Activated CD8-positive, alpha-beta memory T cell treated with anti-CD3 and anti-CD28 coated beads for 1 hour (primary cell): ENCODE measurements around the gene PATJ.
"Not testable (repeated sequence)": the region's sequence is repeated elsewhere in the genome, so short reads cannot be mapped to it uniquely, and the experiment has no call there.

Experiments used
- DNase-seq, 2 donors: peaks; one replicate each; pipeline ENCODE4 v3.0.0-alpha.2; 2020; ENCODE audit warnings: low read depth in 1 of 2; ENCODE audit errors: extremely low read depth in 1 of 2

PATJ gene

GRCh38 chr1:61746813-61747212 is 4.5 kb downstream of the PATJ start:
- no peak for DNase-seq

GRCh38 chr1:61748566-61748965 is 6.3 kb downstream of the PATJ start:
- DNase-seq = no peak

DNA sequence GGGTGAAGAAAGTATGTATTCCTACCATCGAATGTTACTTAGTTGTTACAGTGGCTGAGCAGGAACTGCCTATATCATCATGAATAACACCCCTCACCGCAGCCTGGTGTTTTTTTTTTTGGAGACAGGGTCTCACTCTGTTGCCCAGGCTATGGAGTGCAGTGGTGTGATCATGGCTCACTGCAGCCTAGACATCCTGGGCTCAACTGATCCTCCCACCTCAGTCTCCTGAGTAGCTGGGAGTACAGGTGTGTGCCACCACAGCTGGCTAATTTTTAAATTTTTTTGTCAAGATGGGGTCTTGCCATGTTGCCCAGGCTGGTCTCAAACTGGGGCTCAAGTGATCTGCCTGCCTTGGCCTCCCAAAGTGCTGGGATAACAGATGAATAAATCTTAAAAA is 7.3 kb downstream of the PATJ start:
- no peak for DNase-seq

- DNase-seq = no peak
These were observed 10.7 kb downstream of the PATJ start for GRCh38 chr1:61752921-61753389.

- DNase-seq = no peak
These were observed 11.8 kb downstream of the PATJ start for GRCh38 chr1:61753998-61754508.

DNA sequence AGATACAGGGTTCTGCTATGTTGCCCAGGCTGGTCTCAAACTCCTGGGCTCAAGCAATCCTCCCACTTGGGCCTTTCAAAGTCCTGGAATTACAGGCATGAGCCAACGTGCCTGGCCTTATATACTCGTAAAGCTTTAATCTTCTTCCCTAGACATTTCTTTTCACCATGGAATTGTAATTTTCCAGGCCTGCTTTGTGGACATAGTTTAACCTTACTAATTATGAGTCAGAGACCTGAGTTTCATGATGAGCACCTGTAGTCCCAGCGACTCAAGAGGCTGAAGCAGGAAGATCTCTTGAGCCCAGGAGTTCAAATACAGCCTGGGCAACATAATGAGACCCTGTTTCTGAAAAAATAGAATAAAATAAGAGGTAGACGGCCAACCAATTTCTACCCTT is 12.3 kb downstream of the PATJ start:
- no peak for DNase-seq

- DNase-seq = no peak
These were observed 14.5 kb downstream of the PATJ start for GRCh38 chr1:61756773-61757172.

GRCh38 chr1:61757950-61758349 is 15.7 kb downstream of the PATJ start:
- no peak for DNase-seq

DNA sequence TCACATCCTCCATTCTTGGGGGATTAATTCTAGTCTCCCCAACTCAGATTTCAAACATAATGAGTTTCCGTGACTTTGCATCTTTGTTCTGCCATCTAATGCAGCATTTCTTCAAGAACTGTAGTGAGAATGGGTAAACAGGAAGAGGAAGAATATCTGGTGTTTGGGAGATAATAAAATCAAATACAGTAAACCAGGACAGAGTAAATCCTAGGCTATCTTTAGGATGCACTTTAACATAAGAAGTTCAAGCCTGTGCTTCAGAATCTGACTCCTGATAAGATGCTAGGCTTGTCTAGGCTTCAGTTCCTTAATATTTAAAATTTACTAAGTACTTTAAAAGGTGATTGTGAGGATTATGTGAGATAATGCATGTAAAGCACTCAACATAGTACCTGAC is 27.9 kb downstream of the PATJ start:
- DNase-seq = no peak

GRCh38 chr1:61776091-61776490 is 33.8 kb downstream of the PATJ start:
- no peak for DNase-seq

DNA sequence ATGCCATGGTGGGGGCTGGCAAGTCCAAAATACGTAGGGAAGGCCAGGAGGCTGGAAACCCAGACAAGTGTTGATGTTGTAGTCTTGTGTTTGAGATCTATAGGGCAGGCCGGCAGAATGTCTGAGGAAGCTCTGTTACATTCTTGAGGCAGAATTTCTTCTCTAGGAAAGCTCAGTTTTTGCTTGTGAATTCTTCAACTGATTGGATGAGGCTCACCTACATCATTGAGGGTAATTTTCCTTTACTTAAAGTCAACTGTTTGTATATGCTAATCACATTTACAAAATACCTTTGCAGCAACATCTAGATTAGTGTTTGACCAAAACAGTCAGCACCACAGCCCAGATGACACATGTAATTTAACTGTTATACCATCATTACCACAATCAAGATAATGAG is 37.0 kb downstream of the PATJ start:
- DNase-seq = no peak

- no peak for DNase-seq
These were observed 38.9 kb downstream of the PATJ start for GRCh38 chr1:61781151-61781550.

DNA sequence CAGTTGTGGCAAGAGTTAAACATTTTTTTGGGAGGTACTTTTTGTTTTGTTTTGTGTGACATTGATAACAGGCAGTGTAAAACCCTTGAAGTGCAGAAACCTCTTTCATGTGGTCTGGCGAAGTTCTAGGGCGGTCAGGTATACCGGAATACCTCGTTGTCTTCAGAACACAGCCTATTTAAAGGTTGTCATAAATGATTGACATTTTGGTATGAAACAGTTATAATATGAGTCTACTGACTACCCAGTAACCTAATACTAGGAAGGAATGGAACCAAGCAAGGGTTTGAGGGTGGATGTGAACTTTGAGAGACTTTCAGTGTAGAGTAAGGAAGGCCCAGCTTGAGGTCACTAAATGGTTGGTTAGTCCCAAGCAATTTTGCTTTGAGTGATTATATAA is 40.5 kb downstream of the PATJ start:
- peak; percentile 16 to 20 for DNase-seq

GRCh38 chr1:61784726-61785125 is 42.4 kb downstream of the PATJ start:
- no peak for DNase-seq

DNA sequence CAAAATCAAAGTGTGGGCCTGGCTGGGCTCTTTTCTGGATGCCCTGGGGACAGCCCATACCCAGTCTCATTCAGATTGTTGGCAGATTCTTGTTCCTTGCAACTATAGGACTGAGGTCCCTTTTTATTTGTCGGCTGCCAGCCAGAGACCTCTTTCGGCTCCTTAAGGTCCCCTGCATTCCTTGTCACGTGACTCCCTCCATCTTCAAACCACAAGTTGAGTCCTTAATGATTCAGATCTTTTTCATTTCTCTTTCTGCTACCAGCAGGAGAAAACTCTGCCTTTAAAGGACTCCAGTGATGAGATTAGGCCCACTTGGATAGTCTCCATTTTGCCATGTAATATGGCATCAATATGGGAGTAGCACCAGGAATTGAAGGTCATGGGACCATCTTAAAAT is 48.6 kb downstream of the PATJ start:
- DNase-seq = no peak

GRCh38 chr1:61797045-61797755 is 54.9 kb downstream of the PATJ start:
- no peak for DNase-seq

GRCh38 chr1:61801047-61801446 is 58.8 kb downstream of the PATJ start:
- DNase-seq = not testable (repeated sequence)

- no peak for DNase-seq
These were observed 65.4 kb downstream of the PATJ start for GRCh38 chr1:61807606-61808140.

DNA sequence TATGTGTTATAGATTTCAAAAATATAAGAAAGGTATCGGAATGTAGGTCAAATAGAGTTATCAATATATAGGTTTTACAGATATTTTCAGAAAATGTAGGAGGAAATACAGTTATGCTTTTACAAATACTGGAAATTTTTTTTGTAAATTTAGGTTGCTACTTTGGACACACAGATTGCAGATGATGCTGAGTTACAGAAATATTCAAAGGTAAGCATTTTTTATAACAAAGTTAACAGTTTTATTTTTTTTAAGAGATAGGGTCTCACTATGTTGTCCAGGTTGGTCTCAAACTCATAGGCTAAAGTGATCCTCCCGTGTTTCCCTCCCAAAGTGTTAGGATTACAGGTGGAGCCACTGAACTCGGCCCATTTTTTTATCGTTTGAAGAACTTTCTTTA is 66.0 kb downstream of the PATJ start:
- DNase-seq = no peak

DNA sequence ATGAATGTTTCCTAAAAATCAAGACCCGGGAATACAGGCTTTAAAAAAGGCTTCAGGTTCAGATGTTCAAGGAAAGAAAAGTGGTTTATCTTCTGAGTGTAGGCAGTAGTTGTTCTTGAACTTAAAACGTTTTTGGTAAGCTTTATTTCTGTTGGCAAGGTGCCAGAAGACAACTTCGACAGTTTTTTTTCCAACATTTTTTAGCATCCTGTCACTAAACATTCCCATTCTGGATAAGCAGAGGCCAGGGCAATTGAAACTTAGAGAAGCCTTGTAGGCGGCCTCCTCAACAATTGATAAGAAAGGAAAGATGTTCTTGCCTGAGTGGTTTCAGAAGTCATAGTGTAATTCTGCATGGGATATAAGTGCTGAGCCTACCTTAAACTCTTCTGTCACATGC is 66.7 kb downstream of the PATJ start:
- no peak for DNase-seq

GRCh38 chr1:61812916-61813315 is 70.6 kb downstream of the PATJ start:
- DNase-seq = no peak

DNA sequence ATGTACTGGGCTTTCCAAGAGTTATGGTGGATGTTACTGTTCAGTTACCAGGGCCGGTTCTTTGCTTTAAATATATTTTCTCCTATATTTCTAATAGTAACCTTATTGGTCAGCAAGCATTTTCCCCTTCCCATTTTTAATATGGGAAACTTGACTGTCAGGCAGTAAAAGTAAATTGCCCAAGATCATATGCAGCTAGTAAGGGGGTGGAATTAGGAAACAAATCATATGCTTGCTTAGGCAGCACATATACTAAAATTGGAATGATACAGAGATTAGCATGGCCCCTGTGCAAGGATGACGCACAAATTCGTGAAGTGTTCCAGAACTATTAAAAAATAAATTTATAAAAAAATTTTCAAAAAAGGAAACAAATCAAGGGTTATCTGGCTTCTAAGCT is 73.9 kb downstream of the PATJ start:
- DNase-seq = no peak

GRCh38 chr1:61818992-61819391 is 76.7 kb downstream of the PATJ start:
- no peak for DNase-seq
